WTC11 (cell line): ENCODE data around the gene BCORL1. TPM values are rescaled to one million over a fixed set of nuclear protein-coding genes. Genes with fewer than 3 reads are reported as not detected.

Experiments used
- ATAC-seq: fragments of 200-7000 bp; cut with Tn5 transposase; 2 replicates; pipeline ENCODE4 v1.10.0; 2021; ENCODE audit warnings: mild to moderate bottlenecking, moderate library complexity
- CTCF ChIA-PET: fragments of 300-600 bp; sonication (Branson Sonifier 250); formaldehyde crosslinking; loops from one replicate; lab custom pipeline; 2021; ENCODE audit warnings: antibody characterized with exemption; lab: Charles Lee
- POLR2A ChIA-PET: fragments of 350-600 bp; sonication (Branson Sonifier 250); formaldehyde crosslinking; loops from one replicate; lab custom pipeline; 2021; ENCODE audit warnings: antibody characterized with exemption; lab: Charles Lee
- DNase-seq: peaks from one replicate; pipeline ENCODE4 v3.0.0; 2021; ENCODE audit warnings: low spot score
- H3K27ac Mint-ChIP-seq: 2 replicates; pipeline ENCODE4 v1.8.0; 2021; ENCODE audit warnings: mixed read lengths
- H3K27me3 Mint-ChIP-seq: 2 replicates; pipeline ENCODE4 v1.8.0; 2021; ENCODE audit warnings: low read depth, mild to moderate bottlenecking, moderate library complexity, mixed read lengths
- H3K36me3 Mint-ChIP-seq: 2 replicates; pipeline ENCODE4 v1.8.0; 2021; ENCODE audit warnings: mixed read lengths
- H3K4me1 Mint-ChIP-seq: 2 replicates; pipeline ENCODE4 v1.8.0; 2022; ENCODE audit warnings: mixed read lengths
- H3K4me3 Mint-ChIP-seq: 2 replicates; pipeline ENCODE4 v1.8.0; 2021; ENCODE audit warnings: mild to moderate bottlenecking, moderate library complexity, mixed read lengths
- H3K9me3 Mint-ChIP-seq: 2 replicates; pipeline ENCODE4 v1.8.0; 2021; ENCODE audit warnings: mixed read lengths
- EMX1 ChIP-seq: fragments of 250-450 bp; sonication (Bioruptor Pico); IDR thresholded peaks from 2 replicates; pipeline ENCODE4 v1.8.0; 2021; ENCODE audit warnings: mild to moderate bottlenecking
- FOXP1 ChIP-seq: sonication (generic); formaldehyde crosslinking; IDR thresholded peaks from 2 replicates; pipeline ENCODE4 v1.8.0; 2022; ENCODE audit warnings: missing genetic modification reagents, mild to moderate bottlenecking, moderate library complexity, borderline replicate concordance
- GABPB1 ChIP-seq: sonication (generic); formaldehyde crosslinking; IDR thresholded peaks from 2 replicates; pipeline ENCODE4 v1.8.1; 2023; ENCODE audit warnings: mild to moderate bottlenecking, missing genetic modification reagents
- GRHL2 ChIP-seq: fragments of 250-450 bp; sonication (Bioruptor Pico); IDR thresholded peaks from 2 replicates; pipeline ENCODE4 v1.8.0; 2022; ENCODE audit warnings: mild to moderate bottlenecking, moderate library complexity; ENCODE audit not compliant: insufficient replicate concordance, severe bottlenecking
- GTF2I ChIP-seq: fragments of 250-450 bp; sonication (Bioruptor Pico); conservative IDR thresholded peaks from 2 replicates; pipeline ENCODE4 v1.4.0; 2021; ENCODE audit warnings: mild to moderate bottlenecking
- MYBL2 ChIP-seq: sonication (generic); formaldehyde crosslinking; IDR thresholded peaks from 2 replicates; pipeline ENCODE4 v1.8.1; 2023; ENCODE audit warnings: mild to moderate bottlenecking, moderate library complexity, missing genetic modification reagents
- NFATC4 ChIP-seq: fragments of 250-450 bp; sonication (Bioruptor Pico); IDR thresholded peaks from 2 replicates; pipeline ENCODE4 v1.9.0; 2021; ENCODE audit warnings: mild to moderate bottlenecking
- NR3C1 ChIP-seq: sonication (generic); formaldehyde crosslinking; conservative IDR thresholded peaks from 2 replicates; pipeline ENCODE4 v1.8.1; 2023; ENCODE audit warnings: low read depth, mild to moderate bottlenecking, missing genetic modification reagents
- PREB ChIP-seq: sonication (generic); formaldehyde crosslinking; IDR thresholded peaks from 2 replicates; pipeline ENCODE4 v1.8.1; 2022; ENCODE audit warnings: mild to moderate bottlenecking, missing genetic modification reagents, moderate library complexity, borderline replicate concordance
- SMAD3 ChIP-seq: sonication (generic); formaldehyde crosslinking; IDR thresholded peaks from 2 replicates; pipeline ENCODE4 v1.8.0; 2022; ENCODE audit warnings: missing genetic modification reagents, mild to moderate bottlenecking, borderline replicate concordance
- SP1 ChIP-seq: sonication (generic); formaldehyde crosslinking; conservative IDR thresholded peaks from 2 replicates; pipeline ENCODE4 v1.8.1; 2022; ENCODE audit warnings: missing genetic modification reagents
- TCF7 ChIP-seq: sonication (generic); formaldehyde crosslinking; IDR thresholded peaks from 2 replicates; pipeline ENCODE4 v1.8.0; 2022; ENCODE audit warnings: mild to moderate bottlenecking, low read depth, missing genetic modification reagents, moderate library complexity
- TEAD1 ChIP-seq: sonication (generic); formaldehyde crosslinking; IDR thresholded peaks from 2 replicates; pipeline ENCODE4 v1.8.0; 2022; ENCODE audit warnings: mild to moderate bottlenecking, missing genetic modification reagents
- ZNF317 ChIP-seq: sonication (generic); formaldehyde crosslinking; IDR thresholded peaks from 2 replicates; pipeline ENCODE4 v1.8.1; 2023; ENCODE audit warnings: low read depth, mild to moderate bottlenecking, moderate library complexity, missing genetic modification reagents, borderline replicate concordance
- total RNA-seq: library from RNA; stranded (reverse); gene quantifications from 3 replicates; pipeline ENCODE4 v1.2.3, GENCODE V29; 2021
- TF ChIP-seq, protein P1 (sequence below): sonication (generic); formaldehyde crosslinking; conservative IDR thresholded peaks from 2 replicates; pipeline ENCODE4 v1.8.1; 2023; ENCODE audit warnings: mild to moderate bottlenecking, low read depth, missing genetic modification reagents, moderate library complexity
- TF ChIP-seq, protein P2 (sequence below): fragments of 250-450 bp; sonication (Bioruptor Pico); IDR thresholded peaks from 2 replicates; pipeline ENCODE4 v1.9.0; 2021; ENCODE audit warnings: mild to moderate bottlenecking
- TF ChIP-seq, protein P3 (sequence below): sonication (generic); formaldehyde crosslinking; IDR thresholded peaks from 2 replicates; pipeline ENCODE4 v1.8.1; 2023; ENCODE audit warnings: mild to moderate bottlenecking, moderate library complexity, missing genetic modification reagents
- TF ChIP-seq, protein P4 (sequence below): sonication (generic); formaldehyde crosslinking; IDR thresholded peaks from 2 replicates; pipeline ENCODE4 v1.8.1; 2023; ENCODE audit warnings: mild to moderate bottlenecking, missing genetic modification reagents, moderate library complexity
- TF ChIP-seq, protein P5 (sequence below): sonication (generic); formaldehyde crosslinking; IDR thresholded peaks from 2 replicates; pipeline ENCODE4 v1.8.0; 2023; ENCODE audit warnings: mild to moderate bottlenecking, missing genetic modification reagents

BCORL1 gene
- total RNA-seq, 1 experiment from 2014 or later: 12.0 TPM

DNA sequence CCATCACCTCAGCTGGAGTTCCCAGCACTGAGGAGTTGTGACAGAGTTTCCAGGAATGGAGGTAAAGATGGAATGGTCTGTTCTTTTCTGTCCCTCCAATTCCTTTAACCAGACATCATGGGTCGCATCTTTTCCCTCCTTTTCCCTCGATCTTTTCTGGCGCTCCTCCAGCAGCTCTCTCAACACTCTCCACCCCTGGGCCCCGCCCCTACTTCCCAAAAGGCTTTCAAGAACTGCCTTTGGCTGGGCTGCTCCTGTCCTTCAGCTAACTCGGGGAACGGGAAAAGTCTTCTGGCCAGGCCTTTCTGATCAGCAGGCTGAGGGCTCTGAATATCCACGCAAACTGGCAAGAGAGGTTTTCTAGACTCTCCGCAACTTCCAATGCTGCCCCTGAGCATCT, 42.4 kb upstream of the BCORL1 start:
- H3K9me3 Mint-ChIP-seq: no peaks in the 10 kb centered on the region
- no peak overlapping the region for H3K27ac Mint-ChIP-seq
- peaks cover 66% of the 10 kb centered on the region for H3K27me3 Mint-ChIP-seq
- H3K36me3 Mint-ChIP-seq: no peaks in the 10 kb centered on the region
- DNase-seq: no peak
- ATAC-seq: peak; percentile 68
- TF ChIP-seq MYBL2 (CRISPR knock-in tag): no peak
- H3K4me1 Mint-ChIP-seq: peaks cover 25% of the 10 kb centered on the region
- ChIA-PET CTCF (interaction anchor here (0.8 to 3.3 kb wide), 3 partner anchors 13 to 121 kb away, joined by 3 to 10 read pairs (median 3); no protein-coding TSS in a partner anchor), POLR2A (no interaction called here)
- H3K4me3 Mint-ChIP-seq: no peak overlapping the region; the same call in 1 of the 2 replicates

DNA sequence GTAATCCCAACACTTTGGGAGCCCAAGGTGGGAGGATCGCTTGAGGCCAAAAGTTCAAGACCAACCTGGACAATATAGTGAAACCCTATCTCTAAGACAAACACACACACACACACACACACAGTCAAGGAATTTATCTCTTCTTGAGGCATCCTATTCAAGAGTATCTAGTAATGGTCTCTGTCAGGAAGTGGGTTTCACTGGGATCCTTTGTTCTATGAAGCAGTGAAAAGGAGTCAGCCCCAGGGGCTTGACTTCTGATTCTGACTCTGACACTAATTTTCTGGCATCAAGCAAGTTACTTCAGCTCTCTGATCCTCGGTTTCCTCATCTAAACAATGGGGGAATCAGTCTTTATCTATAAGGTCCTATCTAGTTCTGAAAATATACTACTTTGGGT, 41.7 kb upstream of the BCORL1 start:
- ChIA-PET CTCF (interaction anchor here (3.3 kb wide), 1 partner anchor 120 kb away, joined by 10 read pairs; no protein-coding TSS in a partner anchor), POLR2A (no interaction called here)
- no peaks in the 10 kb centered on the region for H3K36me3 Mint-ChIP-seq
- no peak overlapping the region for H3K4me3 Mint-ChIP-seq
- ATAC-seq: no peak
- no peaks in the 10 kb centered on the region for H3K9me3 Mint-ChIP-seq
- no peak overlapping the region for H3K27ac Mint-ChIP-seq
- DNase-seq: no peak
- H3K27me3 Mint-ChIP-seq: peaks cover 59% of the 10 kb centered on the region
- H3K4me1 Mint-ChIP-seq: peaks cover 25% of the 10 kb centered on the region
- TF ChIP-seq FOXP1 (CRISPR knock-in tag): no peak
- no peak for TF ChIP-seq TEAD1 (CRISPR knock-in tag)
- no peak for TF ChIP-seq GTF2I (CRISPR knock-in tag)
- no peak for TF ChIP-seq GRHL2
- no peak for TF ChIP-seq NR3C1 (CRISPR knock-in tag)
- TF ChIP-seq NFATC4 (CRISPR knock-in tag): no peak
- TF ChIP-seq, protein P1, sequence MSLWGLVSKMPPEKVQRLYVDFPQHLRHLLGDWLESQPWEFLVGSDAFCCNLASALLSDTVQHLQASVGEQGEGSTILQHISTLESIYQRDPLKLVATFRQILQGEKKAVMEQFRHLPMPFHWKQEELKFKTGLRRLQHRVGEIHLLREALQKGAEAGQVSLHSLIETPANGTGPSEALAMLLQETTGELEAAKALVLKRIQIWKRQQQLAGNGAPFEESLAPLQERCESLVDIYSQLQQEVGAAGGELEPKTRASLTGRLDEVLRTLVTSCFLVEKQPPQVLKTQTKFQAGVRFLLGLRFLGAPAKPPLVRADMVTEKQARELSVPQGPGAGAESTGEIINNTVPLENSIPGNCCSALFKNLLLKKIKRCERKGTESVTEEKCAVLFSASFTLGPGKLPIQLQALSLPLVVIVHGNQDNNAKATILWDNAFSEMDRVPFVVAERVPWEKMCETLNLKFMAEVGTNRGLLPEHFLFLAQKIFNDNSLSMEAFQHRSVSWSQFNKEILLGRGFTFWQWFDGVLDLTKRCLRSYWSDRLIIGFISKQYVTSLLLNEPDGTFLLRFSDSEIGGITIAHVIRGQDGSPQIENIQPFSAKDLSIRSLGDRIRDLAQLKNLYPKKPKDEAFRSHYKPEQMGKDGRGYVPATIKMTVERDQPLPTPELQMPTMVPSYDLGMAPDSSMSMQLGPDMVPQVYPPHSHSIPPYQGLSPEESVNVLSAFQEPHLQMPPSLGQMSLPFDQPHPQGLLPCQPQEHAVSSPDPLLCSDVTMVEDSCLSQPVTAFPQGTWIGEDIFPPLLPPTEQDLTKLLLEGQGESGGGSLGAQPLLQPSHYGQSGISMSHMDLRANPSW (CRISPR knock-in tag): no peak
- TF ChIP-seq SMAD3: no peak

GRCh38 chrX:129945131-129945530, 37.3 kb upstream of the BCORL1 start:
- DNase-seq: no peak
- no peak for ATAC-seq
- H3K4me3 Mint-ChIP-seq: no peak overlapping the region
- H3K27me3 Mint-ChIP-seq: peaks cover 24% of the 10 kb centered on the region
- no peaks in the 10 kb centered on the region for H3K36me3 Mint-ChIP-seq
- H3K27ac Mint-ChIP-seq: no peak overlapping the region
- H3K9me3 Mint-ChIP-seq: no peaks in the 10 kb centered on the region
- H3K4me1 Mint-ChIP-seq: peaks cover 6% of the 10 kb centered on the region
- POLR2A ChIA-PET: no interaction called here
- CTCF ChIA-PET: no interaction called here
- no peak for TF ChIP-seq NFATC4 (CRISPR knock-in tag)
- TF ChIP-seq, protein P2, sequence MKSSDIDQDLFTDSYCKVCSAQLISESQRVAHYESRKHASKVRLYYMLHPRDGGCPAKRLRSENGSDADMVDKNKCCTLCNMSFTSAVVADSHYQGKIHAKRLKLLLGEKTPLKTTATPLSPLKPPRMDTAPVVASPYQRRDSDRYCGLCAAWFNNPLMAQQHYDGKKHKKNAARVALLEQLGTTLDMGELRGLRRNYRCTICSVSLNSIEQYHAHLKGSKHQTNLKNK: no peak
- TF ChIP-seq, protein P3, sequence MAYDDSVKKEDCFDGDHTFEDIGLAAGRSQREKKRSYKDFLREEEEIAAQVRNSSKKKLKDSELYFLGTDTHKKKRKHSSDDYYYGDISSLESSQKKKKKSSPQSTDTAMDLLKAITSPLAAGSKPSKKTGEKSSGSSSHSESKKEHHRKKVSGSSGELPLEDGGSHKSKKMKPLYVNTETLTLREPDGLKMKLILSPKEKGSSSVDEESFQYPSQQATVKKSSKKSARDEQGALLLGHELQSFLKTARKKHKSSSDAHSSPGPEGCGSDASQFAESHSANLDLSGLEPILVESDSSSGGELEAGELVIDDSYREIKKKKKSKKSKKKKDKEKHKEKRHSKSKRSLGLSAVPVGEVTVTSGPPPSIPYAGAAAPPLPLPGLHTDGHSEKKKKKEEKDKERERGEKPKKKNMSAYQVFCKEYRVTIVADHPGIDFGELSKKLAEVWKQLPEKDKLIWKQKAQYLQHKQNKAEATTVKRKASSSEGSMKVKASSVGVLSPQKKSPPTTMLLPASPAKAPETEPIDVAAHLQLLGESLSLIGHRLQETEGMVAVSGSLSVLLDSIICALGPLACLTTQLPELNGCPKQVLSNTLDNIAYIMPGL (CRISPR knock-in tag): no peak
- no peak for TF ChIP-seq GABPB1 (CRISPR knock-in tag)
- no peak for TF ChIP-seq EMX1 (CRISPR knock-in tag)
- TF ChIP-seq ZNF317 (CRISPR knock-in tag): no peak
- TF ChIP-seq, protein P4, sequence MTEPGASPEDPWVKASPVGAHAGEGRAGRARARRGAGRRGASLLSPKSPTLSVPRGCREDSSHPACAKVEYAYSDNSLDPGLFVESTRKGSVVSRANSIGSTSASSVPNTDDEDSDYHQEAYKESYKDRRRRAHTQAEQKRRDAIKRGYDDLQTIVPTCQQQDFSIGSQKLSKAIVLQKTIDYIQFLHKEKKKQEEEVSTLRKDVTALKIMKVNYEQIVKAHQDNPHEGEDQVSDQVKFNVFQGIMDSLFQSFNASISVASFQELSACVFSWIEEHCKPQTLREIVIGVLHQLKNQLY (CRISPR knock-in tag): no peak
- TF ChIP-seq SP1 (CRISPR knock-in tag): no peak
- no peak for TF ChIP-seq PREB
- TF ChIP-seq TCF7: no peak
- TF ChIP-seq, protein P5, sequence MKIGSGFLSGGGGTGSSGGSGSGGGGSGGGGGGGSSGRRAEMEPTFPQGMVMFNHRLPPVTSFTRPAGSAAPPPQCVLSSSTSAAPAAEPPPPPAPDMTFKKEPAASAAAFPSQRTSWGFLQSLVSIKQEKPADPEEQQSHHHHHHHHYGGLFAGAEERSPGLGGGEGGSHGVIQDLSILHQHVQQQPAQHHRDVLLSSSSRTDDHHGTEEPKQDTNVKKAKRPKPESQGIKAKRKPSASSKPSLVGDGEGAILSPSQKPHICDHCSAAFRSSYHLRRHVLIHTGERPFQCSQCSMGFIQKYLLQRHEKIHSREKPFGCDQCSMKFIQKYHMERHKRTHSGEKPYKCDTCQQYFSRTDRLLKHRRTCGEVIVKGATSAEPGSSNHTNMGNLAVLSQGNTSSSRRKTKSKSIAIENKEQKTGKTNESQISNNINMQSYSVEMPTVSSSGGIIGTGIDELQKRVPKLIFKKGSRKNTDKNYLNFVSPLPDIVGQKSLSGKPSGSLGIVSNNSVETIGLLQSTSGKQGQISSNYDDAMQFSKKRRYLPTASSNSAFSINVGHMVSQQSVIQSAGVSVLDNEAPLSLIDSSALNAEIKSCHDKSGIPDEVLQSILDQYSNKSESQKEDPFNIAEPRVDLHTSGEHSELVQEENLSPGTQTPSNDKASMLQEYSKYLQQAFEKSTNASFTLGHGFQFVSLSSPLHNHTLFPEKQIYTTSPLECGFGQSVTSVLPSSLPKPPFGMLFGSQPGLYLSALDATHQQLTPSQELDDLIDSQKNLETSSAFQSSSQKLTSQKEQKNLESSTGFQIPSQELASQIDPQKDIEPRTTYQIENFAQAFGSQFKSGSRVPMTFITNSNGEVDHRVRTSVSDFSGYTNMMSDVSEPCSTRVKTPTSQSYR: no peak
